ENCODE measurements around the gene G6PD. TPM values are rescaled to one million over a fixed set of nuclear protein-coding genes. Genes with fewer than 3 reads are reported as not detected.

The G6PD gene
- total and polyA plus RNA-seq, 2 of the 8 experiments (the other 6 are each of a cell fraction or from before 2014, with no cell fraction given) = 47.3 to 55.1 TPM

DNA sequence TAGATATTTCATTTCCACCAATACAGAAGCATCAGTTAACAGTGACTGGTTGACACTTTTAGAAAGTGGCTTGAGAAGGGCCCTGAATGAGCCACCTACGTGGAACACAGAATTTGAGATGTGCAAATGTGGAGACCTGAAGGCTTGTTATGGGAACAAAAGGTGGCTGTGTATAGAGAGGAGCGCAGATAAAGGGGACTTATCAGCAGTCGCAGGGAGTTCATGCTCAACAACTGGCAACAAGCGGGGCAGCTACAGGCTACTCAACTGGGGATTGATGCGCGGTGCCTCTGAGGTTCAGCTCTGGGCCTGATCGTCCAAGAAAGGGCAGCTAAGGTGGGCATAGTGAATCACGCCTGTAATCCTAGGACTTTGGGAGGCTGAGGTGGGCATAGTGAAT is 27.3 kb downstream of the G6PD start:
- no peak overlapping the region for H2BK20ac ChIP-seq (ENCODE audit: low read length)
- peaks cover 0 to 5% (median 0%) of the 10 kb centered on the region in 4 experiments; a peak in 3 of 7 replicates for H3K27me3 ChIP-seq (replicated peaks in 1 of 4; ENCODE audit: control insufficient read depth in 3 of 4, extremely low read depth in 1 of 4, insufficient read depth in 3 of 4, low read length in 3 of 4)
- no peak overlapping the region for H3K4me3 ChIP-seq (ENCODE audit: extremely low read depth in 1 of 4, insufficient read depth in 2 of 4, low read depth in 3 of 4, low read length in 4 of 4)
- H2BK5ac ChIP-seq (ENCODE audit: low read depth, low read length) = no peak overlapping the region
- H2AFZ ChIP-seq (ENCODE audit: low read length) = no peak overlapping the region
- no peak overlapping the region for H3K9ac ChIP-seq (replicated peaks in 1 of 4; ENCODE audit: extremely low read depth in 1 of 4, low read depth in 3 of 4, low read length in 3 of 4)
- FAIRE-seq (no peak), DNase-seq (ENCODE audit: low read depth in 1 of 2, low spot score in 2 of 2) (no peak)
- 91% methylated on average over 6 of the region's 8 CpGs; no CpG with 5 or more reads in 1 of the 2 experiments for WGBS, 2 experiments (ENCODE audit: extremely low coverage in 1 of 2, insufficient coverage in 1 of 2, insufficient read length in 1 of 2, insufficient replicate concordance in 2 of 2, low coverage in 1 of 2, low lambda C conversion rate in 2 of 2, missing lambda C conversion rate in 1 of 2)
- H2AK5ac ChIP-seq (ENCODE audit: low read depth, low read length) = no peak overlapping the region
- H3K18ac ChIP-seq (ENCODE audit: extremely low read depth, low read length) = no peak overlapping the region
- no peak overlapping the region for H3K23ac ChIP-seq (ENCODE audit: insufficient read length)
- TF ChIP-seq SIRT6 (IDR thresholded peaks at IDR 0.05; ENCODE audit: low read length) = no peak
- TF ChIP-seq PHF8 (conservative IDR thresholded peaks at IDR 0.05; ENCODE audit: low read depth, low read length) = no peak
- no peak for TF ChIP-seq POU5F1 (IDR thresholded peaks at IDR 0.05; ENCODE audit: low read depth, low read length)
- TF ChIP-seq TCF12 (IDR thresholded peaks at IDR 0.05; ENCODE audit: low read depth, low read length) = no peak
- TF ChIP-seq, protein P1, sequence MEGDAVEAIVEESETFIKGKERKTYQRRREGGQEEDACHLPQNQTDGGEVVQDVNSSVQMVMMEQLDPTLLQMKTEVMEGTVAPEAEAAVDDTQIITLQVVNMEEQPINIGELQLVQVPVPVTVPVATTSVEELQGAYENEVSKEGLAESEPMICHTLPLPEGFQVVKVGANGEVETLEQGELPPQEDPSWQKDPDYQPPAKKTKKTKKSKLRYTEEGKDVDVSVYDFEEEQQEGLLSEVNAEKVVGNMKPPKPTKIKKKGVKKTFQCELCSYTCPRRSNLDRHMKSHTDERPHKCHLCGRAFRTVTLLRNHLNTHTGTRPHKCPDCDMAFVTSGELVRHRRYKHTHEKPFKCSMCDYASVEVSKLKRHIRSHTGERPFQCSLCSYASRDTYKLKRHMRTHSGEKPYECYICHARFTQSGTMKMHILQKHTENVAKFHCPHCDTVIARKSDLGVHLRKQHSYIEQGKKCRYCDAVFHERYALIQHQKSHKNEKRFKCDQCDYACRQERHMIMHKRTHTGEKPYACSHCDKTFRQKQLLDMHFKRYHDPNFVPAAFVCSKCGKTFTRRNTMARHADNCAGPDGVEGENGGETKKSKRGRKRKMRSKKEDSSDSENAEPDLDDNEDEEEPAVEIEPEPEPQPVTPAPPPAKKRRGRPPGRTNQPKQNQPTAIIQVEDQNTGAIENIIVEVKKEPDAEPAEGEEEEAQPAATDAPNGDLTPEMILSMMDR (IDR thresholded peaks at IDR 0.05; ENCODE audit: control extremely low read depth in 1 of 3, insufficient read depth in 1 of 3, low read depth in 1 of 3, low read length in 3 of 3) = no peak
- TF ChIP-seq SRF (IDR thresholded peaks at IDR 0.05; ENCODE audit: low read depth, low read length) = no peak
- TF ChIP-seq JUND (IDR thresholded peaks at IDR 0.05; ENCODE audit: low read length) = no peak
- TF ChIP-seq SP2 (IDR thresholded peaks at IDR 0.05; ENCODE audit: low read length) = no peak
- H3K36me3 ChIP-seq (ENCODE audit: control insufficient read depth in 2 of 4, insufficient read depth in 4 of 4, low read length in 3 of 4) = no peaks in the 10 kb centered on the region
- CTCF ChIA-PET (ENCODE audit: partially characterized antibody) = interaction anchor here (1.9 kb wide), 1 partner anchor 14 kb away, joined by 5 read pairs; no protein-coding TSS in a partner anchor
- no peaks in the 10 kb centered on the region for H4K20me1 ChIP-seq (replicated peaks in 1 of 2; ENCODE audit: control insufficient read depth in 1 of 2, insufficient read depth in 2 of 2, low read length in 2 of 2)
- H3K79me1 ChIP-seq (ENCODE audit: low read depth, low read length) = no peaks in the 10 kb centered on the region
- peaks cover 1 to 10% (median 7%) of the 10 kb centered on the region in 4 experiments; a peak in 6 of 7 replicates for H3K4me1 ChIP-seq (replicated peaks in 1 of 4; ENCODE audit: control insufficient read depth in 3 of 4, insufficient read depth in 4 of 4, low read length in 3 of 4)
- no peak overlapping the region for H4K91ac ChIP-seq (replicated peaks; ENCODE audit: insufficient read length, low read length)
- no peaks in the 10 kb centered on the region for H3K9me3 ChIP-seq (ENCODE audit: insufficient read depth in 2 of 2, low read depth in 1 of 2, low read length in 1 of 2)
- H3K14ac ChIP-seq (ENCODE audit: insufficient read length) = no peak overlapping the region
- H3K23me2 ChIP-seq (ENCODE audit: low read depth, low read length) = peaks cover 9% of the 10 kb centered on the region
- H4K5ac ChIP-seq (ENCODE audit: insufficient read length, low read depth, low read length) = no peak overlapping the region
- no peaks in the 10 kb centered on the region for H3K79me2 ChIP-seq (ENCODE audit: control insufficient read depth in 1 of 2, insufficient read depth in 2 of 2, low read length in 2 of 2)
- H3K4me2 ChIP-seq (ENCODE audit: insufficient read depth in 1 of 2, low read depth in 2 of 2, low read length in 2 of 2) = no peak overlapping the region
- H3K27ac ChIP-seq (ENCODE audit: low read depth, low read length) = no peak overlapping the region
- no peak overlapping the region for H3K4ac ChIP-seq (replicated peaks; ENCODE audit: insufficient read length, low read depth, low read length)
- no peak overlapping the region for H2BK120ac ChIP-seq (replicated peaks; ENCODE audit: low read depth, low read length)
- H4K8ac ChIP-seq (ENCODE audit: extremely low read depth, insufficient read depth, low read length) = no peak overlapping the region
- no peak overlapping the region for H2BK12ac ChIP-seq (ENCODE audit: low read depth, low read length)
- POLR2A ChIA-PET (ENCODE audit: partially characterized antibody) = interaction anchor here (1.0 kb wide), 1 partner anchor 122 kb away, joined by 3 read pairs; no protein-coding TSS in a partner anchor
- H2BK15ac ChIP-seq (ENCODE audit: low read length) = no peak overlapping the region
- H3K56ac ChIP-seq (replicated peaks; ENCODE audit: insufficient read length, low read depth, low read length) = no peak overlapping the region

All from H1 (cell line).